AG04449 (cell line): ENCODE measurements around the gene CTSZ.
"Not testable (repeated sequence)": the region's sequence is repeated elsewhere in the genome, so short reads cannot be mapped to it uniquely, and the experiment has no call there.

Source experiments
- CTCF ChIA-PET: fragments of 350-600 bp; formaldehyde crosslinking; extraction: SDS; loops from one replicate; lab custom pipeline; 2021; ENCODE audit warnings: antibody characterized with exemption; lab: Yijun Ruan, JAX
- POLR2A ChIA-PET: fragments of 400-600, 350-600 bp; formaldehyde crosslinking; extraction: SDS; loops from one replicate; lab custom pipeline; 2020; ENCODE audit warnings: antibody characterized with exemption, inconsistent platforms; lab: Yijun Ruan, JAX
- DNase-seq: peaks from one replicate; pipeline ENCODE4 v3.0.0-alpha.2; 2010; ENCODE audit warnings: low read depth, low spot score
- H3K4me3 ChIP-seq: 2 replicates; pipeline ENCODE4 v1.5.1; 2011; ENCODE audit warnings: low read depth, mild to moderate bottlenecking, control low read depth, low read length
- CTCF ChIP-seq: IDR thresholded peaks from one replicate; pipeline ENCODE4 v1.5.1; 2011; ENCODE audit warnings: mild to moderate bottlenecking, moderate library complexity, low read length, control low read depth, inconsistent platforms; ENCODE audit not compliant: insufficient read depth; ENCODE audit errors: missing control alignments

Gene CTSZ

DNA sequence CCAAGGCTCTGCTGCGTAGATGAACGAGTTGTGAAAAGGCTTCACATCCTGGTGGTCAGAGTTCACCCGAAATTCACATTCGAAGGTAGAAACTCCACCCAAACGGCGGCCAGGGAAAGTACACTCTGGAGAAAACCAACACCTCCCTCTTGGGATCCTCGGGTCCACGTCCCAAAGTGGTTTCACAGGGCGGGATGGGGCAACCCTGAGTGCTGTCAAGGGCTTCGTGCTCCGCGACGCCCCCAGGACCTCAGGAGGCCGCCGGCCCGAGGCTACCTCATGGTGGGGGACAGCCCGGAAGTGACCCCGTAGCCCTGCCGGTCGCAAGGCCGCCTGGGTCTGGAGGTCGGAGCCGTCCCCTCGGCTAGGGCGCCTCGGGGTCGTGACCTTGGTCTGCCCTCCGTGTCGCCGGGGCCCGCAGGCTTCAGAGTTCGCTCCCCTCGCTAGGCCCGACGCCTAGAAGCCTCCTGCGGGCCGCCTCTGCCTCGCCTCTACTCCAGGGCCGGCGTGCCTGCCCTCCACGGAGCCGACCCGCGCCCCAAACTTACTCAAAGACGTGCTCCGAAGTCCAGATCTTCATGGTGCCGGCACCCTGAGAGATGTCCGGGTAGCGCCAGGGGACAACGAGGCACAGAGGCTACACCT is 35.2 kb upstream of the CTSZ start, which contains the start of gene PRELID3B:
PRELID3B (minus strand) TSS at position 636 of the 645 bp plus-strand sequence; CDS start at position 580, 56 bp downstream.
- no peak for TF ChIP-seq CTCF
- no peak for DNase-seq
- peak within 1 kb of the TSS; percentile 81 for H3K4me3 ChIP-seq
- POLR2A ChIA-PET: interaction anchor here (1.5 kb wide), 1 partner anchor 10 kb away, joined by 7 read pairs; the partner anchor contains the start of gene ATP5F1E
- CTCF ChIA-PET: interaction anchor here (0.8 to 2.7 kb wide), 6 partner anchors 8 to 454 kb away, joined by 3 to 11 read pairs (median 4); no protein-coding TSS in a partner anchor

GRCh38 chr20:59041487-59041886 is 34.4 kb upstream of the CTSZ start:
- DNase-seq, POLR2A ChIA-PET: not testable (repeated sequence)
- CTCF ChIA-PET: interaction anchor here (0.8 to 2.0 kb wide), 3 partner anchors 8 to 181 kb away, joined by 3 to 6 read pairs (median 5); no protein-coding TSS in a partner anchor
- H3K4me3 ChIP-seq: peak overlapping the region; percentile 81

DNA sequence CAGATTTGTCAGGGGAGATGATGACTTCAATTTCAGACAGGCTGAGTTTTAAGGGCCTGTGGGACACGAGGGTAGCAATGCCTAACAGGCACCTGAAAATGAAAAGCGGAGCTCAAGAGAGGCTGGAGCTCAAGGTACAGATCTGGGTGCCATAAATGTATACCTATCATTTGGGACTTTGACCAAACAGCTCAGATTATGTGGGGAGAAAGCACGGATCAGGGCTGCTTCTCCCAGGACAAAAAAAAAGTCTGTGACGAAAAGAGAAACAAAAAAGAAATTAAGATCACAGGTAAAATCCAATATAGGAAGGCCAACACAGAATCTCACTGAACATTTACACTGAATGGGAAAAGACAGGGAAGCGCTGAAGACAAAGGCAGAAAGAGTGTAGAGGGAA is 33.6 kb upstream of the CTSZ start:
- no peak for TF ChIP-seq CTCF
- CTCF ChIA-PET: interaction anchor here (0.6 to 2.0 kb wide), 3 partner anchors 8 to 182 kb away, joined by 3 to 6 read pairs (median 4); partner anchors contain the start of gene ATP5F1E
- H3K4me3 ChIP-seq: no peak overlapping the region
- DNase-seq: no peak
- POLR2A ChIA-PET: interaction anchor here (0.8 kb wide), 1 partner anchor 8 kb away, joined by 4 read pairs; the partner anchor contains the start of gene ATP5F1E

DNA sequence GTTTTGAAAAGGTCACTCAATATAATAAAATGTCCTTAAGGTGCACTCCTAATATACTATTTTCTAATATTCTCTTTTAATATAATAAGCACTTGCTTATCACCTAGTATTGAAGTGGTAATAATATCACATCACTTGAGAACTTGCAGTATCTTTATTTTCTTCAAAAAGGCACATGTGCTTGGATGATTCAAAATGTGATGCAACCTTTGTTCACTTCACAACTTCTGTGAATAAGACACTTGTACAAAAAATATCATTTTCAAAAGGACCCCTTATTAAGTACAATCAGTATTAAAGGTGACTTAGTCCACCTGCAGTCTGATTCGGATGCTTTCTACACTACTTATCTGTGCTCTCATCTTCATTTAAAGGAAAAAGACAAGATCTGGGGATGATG is 32.2 kb upstream of the CTSZ start:
- DNase-seq: no peak
- ChIA-PET CTCF (no interaction called here), POLR2A (no interaction called here)
- no peak overlapping the region for H3K4me3 ChIP-seq
- TF ChIP-seq CTCF: no peak

DNA sequence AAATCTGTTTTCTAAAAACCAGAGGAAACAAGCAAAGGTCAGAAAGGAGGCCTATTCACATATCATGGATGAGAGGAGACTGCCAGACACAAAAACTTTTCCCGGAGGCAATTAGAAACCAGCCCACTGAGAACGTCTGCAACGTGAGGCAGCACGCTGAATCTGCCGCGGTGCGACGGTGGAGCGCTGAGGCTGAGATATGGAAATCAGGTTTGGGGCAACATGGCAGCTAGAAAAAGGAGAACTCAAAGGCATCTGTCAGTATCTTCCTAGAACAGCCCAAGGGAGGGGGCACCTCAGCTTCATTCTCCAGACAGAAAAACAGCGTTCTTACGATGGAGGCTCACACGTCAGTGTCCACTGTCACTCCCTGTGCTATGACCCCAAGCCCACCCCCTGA is 30.3 kb upstream of the CTSZ start:
- no peak for TF ChIP-seq CTCF
- POLR2A ChIA-PET: no interaction called here
- H3K4me3 ChIP-seq: no peak overlapping the region
- CTCF ChIA-PET: no interaction called here
- no peak for DNase-seq

DNA sequence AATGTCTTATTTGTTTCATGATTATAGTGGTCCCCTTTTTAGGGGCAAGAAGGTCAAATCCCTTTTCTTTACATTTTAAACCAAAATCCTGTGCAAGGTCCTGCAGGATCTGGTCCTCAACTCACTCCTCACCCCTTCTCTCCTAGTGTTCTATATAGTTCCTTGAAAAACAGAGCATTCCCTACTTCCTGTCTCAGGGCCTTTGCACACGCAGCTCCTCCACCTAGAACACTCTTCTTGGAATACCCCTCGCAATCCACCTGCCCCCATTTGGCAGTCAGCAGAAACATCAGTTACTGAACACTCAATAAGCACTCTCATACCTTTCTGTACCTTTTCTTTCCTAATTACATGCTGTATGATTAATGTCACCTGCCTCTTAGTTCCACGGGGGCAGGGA is 28.3 kb upstream of the CTSZ start:
- H3K4me3 ChIP-seq: no peak overlapping the region
- no peak for DNase-seq
- CTCF ChIA-PET: no interaction called here
- TF ChIP-seq CTCF: no peak
- POLR2A ChIA-PET: no interaction called here
